GM12875 (cell line): Measurements from ENCODE around the gene STK10.

ENCODE experiments used
- H3K4me3 ChIP-seq: one replicate; pipeline ENCODE4 v1.5.1; 2011; ENCODE audit warnings: low read depth, low read length, control low read depth
- CTCF ChIP-seq: IDR thresholded peaks from 2 replicates; pipeline ENCODE4 v1.5.1; 2011; ENCODE audit warnings: low read depth, mild to moderate bottlenecking, control low read depth, inconsistent platforms, low read length, moderate library complexity, borderline replicate concordance; ENCODE audit not compliant: insufficient read depth

STK10 gene

GRCh38 chr5:172141949-172142319, 46.1 kb downstream of the STK10 start:
- TF ChIP-seq CTCF = no peak
- no peak overlapping the region for H3K4me3 ChIP-seq

- TF ChIP-seq CTCF = no peak
- no peak overlapping the region for H3K4me3 ChIP-seq
These were observed 47.2 kb downstream of the STK10 start for GRCh38 chr5:172140866-172141265.

GRCh38 chr5:172140120-172140519, 47.9 kb downstream of the STK10 start:
- no peak for TF ChIP-seq CTCF
- H3K4me3 ChIP-seq = no peak overlapping the region

GRCh38 chr5:172137046-172137445, 51.0 kb downstream of the STK10 start:
- TF ChIP-seq CTCF = no peak

GRCh38 chr5:172133359-172134029, 54.5 kb downstream of the STK10 start:
- H3K4me3 ChIP-seq = no peak overlapping the region
- TF ChIP-seq CTCF = no peak

More at GRCh38 chr5:172137046-172137445, 51.0 kb downstream of the STK10 start:
- no peak overlapping the region for H3K4me3 ChIP-seq

- no peak for TF ChIP-seq CTCF
- H3K4me3 ChIP-seq = no peak overlapping the region
These were observed 56.3 kb downstream of the STK10 start for GRCh38 chr5:172131690-172132089.

GRCh38 chr5:172129256-172129910, 58.6 kb downstream of the STK10 start:
- no peak for TF ChIP-seq CTCF
- H3K4me3 ChIP-seq = no peak overlapping the region
